Caco-2 (cell line): Measurements from ENCODE around the gene CIC. TPM values are rescaled to one million over a fixed set of nuclear protein-coding genes. Genes with fewer than 3 reads are reported as not detected.

ENCODE experiments used
- BruUV-seq: library from RNA; stranded (reverse); fragments of 400-500 nt; replicated peaks from 2 replicates; lab custom pipeline; 2021; lab: Mats Ljungman, UMichigan
- CTCF ChIA-PET: fragments of 300-600 bp; sonication (Branson Sonifier 250); formaldehyde crosslinking; loops from one replicate; lab custom pipeline; 2022; ENCODE audit warnings: antibody characterized with exemption; lab: Charles Lee
- POLR2A ChIA-PET: fragments of 300-600 bp; sonication (Branson Sonifier 250); formaldehyde crosslinking; loops from one replicate; lab custom pipeline; 2022; ENCODE audit warnings: antibody characterized with exemption; lab: Charles Lee
- DNase-seq, 2 experiments: peaks; one replicate each; pipeline versions ENCODE4 v3.0.0 to v3.0.0-alpha.2; 2020 to 2022
- H3K27me3 ChIP-seq: replicated peaks from 2 replicates; pipeline ENCODE4 v1.6.0; 2011; ENCODE audit warnings: low read length; ENCODE audit not compliant: control insufficient read depth, insufficient read depth
- H3K36me3 ChIP-seq: 2 replicates; pipeline ENCODE4 v1.5.1; 2011; ENCODE audit warnings: low read length; ENCODE audit not compliant: control insufficient read depth, insufficient read depth
- H3K4me1 ChIP-seq: fragments of 250-450 bp; sonication (Bioruptor Pico); 2 replicates; pipeline ENCODE4 v1.5.1; 2020; ENCODE audit warnings: mild to moderate bottlenecking
- H3K4me3 ChIP-seq: 2 replicates; pipeline ENCODE4 v1.5.1; 2011; ENCODE audit warnings: low read depth, mild to moderate bottlenecking, control low read depth, low read length
- H3K9me3 ChIP-seq: fragments of 250-450 bp; sonication (Bioruptor Pico); 2 replicates; pipeline ENCODE4 v1.5.1; 2020; ENCODE audit warnings: mild to moderate bottlenecking, moderate library complexity
- H3K27ac Mint-ChIP-seq: one replicate; pipeline ENCODE4 v1.8.0; 2022; ENCODE audit warnings: mixed read lengths; ENCODE audit not compliant: unreplicated experiment
- H3K27me3 Mint-ChIP-seq: one replicate; pipeline ENCODE4 v1.8.0; 2022; ENCODE audit warnings: mixed read lengths; ENCODE audit not compliant: insufficient read depth, unreplicated experiment
- H3K36me3 Mint-ChIP-seq: one replicate; pipeline ENCODE4 v1.8.0; 2022; ENCODE audit warnings: mild to moderate bottlenecking, mixed read lengths; ENCODE audit not compliant: insufficient read depth, unreplicated experiment
- H3K4me1 Mint-ChIP-seq: one replicate; pipeline ENCODE4 v1.8.0; 2022; ENCODE audit warnings: low read depth, mixed read lengths; ENCODE audit not compliant: unreplicated experiment
- H3K4me3 Mint-ChIP-seq: one replicate; pipeline ENCODE4 v1.8.0; 2022; ENCODE audit warnings: mild to moderate bottlenecking, moderate library complexity, mixed read lengths; ENCODE audit not compliant: unreplicated experiment
- H3K9me3 Mint-ChIP-seq: one replicate; pipeline ENCODE4 v1.8.0; 2022; ENCODE audit warnings: mixed read lengths; ENCODE audit not compliant: unreplicated experiment
- intact Hi-C: fragments of 100-400 bp; cut with micrococcal nuclease; formaldehyde crosslinking; loops from one replicate; pipeline ENCODE4 v1.10.0; 2022; ENCODE audit not compliant: unreplicated experiment
- total RNA-seq: library from RNA; stranded (reverse); gene quantifications from 2 replicates; pipeline ENCODE4 v1.2.3, GENCODE V29; 2022
- TF ChIP-seq, protein P1 (sequence below), 2 experiments: fragments of 200-600 bp in 1 of 2; IDR thresholded peaks; 1 replicate in 1 of 2; 2 replicates in 1 of 2; pipeline versions ENCODE4 v1.5.1 to v1.8.0; 2011 to 2022; ENCODE audit warnings: antibody characterized with exemption in 1 of 2, control low read depth in 1 of 2, inconsistent platforms in 1 of 2, low read depth in 1 of 2, low read length in 1 of 2, mild to moderate bottlenecking in 1 of 2, moderate library complexity in 1 of 2; ENCODE audit not compliant: insufficient read depth in 1 of 2, severe bottlenecking in 1 of 2, unreplicated experiment in 1 of 2

Gene CIC
- total RNA-seq, 1 experiment from 2014 or later, result 47.8 TPM

DNA sequence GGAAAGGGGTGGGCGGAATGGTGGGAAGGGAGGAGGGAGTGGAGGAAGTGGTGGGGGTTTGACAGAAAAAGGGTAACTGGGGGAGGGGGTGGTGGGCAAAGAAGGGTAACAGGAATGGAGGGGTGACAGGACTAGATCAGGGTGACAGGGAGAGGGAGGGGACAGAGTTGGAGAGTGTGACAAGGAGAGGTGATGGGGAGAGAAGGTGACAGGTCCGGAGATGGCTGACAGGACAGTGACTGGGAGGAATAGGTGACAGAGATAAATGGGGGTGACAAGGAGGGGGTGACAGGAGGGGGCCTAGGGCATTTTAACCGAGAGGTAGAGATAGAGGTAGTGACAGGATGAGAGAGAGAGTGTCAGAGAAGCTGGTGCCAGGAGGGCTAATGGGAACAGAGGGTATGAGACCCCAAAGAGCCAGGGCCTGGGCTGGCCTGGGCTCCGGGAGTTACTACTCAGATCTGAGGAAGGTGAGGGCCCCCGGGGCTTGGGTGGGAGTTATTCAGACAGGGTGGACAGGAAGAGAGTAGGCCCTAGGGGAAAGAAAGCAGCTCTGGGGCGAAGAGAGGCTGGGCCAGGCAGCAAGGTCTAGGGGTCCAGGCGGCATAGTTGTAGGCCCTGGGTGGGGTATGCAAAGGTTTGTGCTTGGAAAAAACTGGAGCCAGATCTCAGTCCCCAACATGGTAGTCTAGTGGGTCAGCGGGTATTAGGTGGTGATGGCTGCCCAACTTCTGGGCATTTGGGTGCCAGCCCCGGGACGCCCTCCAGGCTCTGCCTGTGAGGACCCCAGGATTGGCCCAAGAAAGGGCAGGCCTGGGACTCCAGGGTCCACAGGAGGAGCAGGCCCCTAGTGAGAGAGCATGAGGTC is 660 bp downstream of the CIC start:
- Histone ChIP-seq H3K4me1 (peaks cover 10% of the 10 kb centered on the region; the same call in 1 of the 2 replicates), H3K9me3 (no peaks in the 10 kb centered on the region), H3K27me3 (no peaks in the 10 kb centered on the region), H3K4me3 (peak overlapping the region; percentile 54), H3K36me3 (no peaks in the 10 kb centered on the region)
- intact Hi-C loops, result loop anchor here (1.0 kb wide), 1 partner anchor 11 kb away; no protein-coding TSS in a partner anchor
- H3K4me3 Mint-ChIP-seq, result no peak overlapping the region
- peaks cover 11% of the 10 kb centered on the region for H3K36me3 Mint-ChIP-seq
- POLR2A ChIA-PET, result interaction anchor here (2.1 kb wide), 1 partner anchor 27 kb away, joined by 5 read pairs; the partner anchor contains the start of gene GSK3A
- no TSS peak for BruUV-seq
- no peak overlapping the region for H3K27ac Mint-ChIP-seq
- no peaks in the 10 kb centered on the region for H3K4me1 Mint-ChIP-seq
- TF ChIP-seq, protein P1, sequence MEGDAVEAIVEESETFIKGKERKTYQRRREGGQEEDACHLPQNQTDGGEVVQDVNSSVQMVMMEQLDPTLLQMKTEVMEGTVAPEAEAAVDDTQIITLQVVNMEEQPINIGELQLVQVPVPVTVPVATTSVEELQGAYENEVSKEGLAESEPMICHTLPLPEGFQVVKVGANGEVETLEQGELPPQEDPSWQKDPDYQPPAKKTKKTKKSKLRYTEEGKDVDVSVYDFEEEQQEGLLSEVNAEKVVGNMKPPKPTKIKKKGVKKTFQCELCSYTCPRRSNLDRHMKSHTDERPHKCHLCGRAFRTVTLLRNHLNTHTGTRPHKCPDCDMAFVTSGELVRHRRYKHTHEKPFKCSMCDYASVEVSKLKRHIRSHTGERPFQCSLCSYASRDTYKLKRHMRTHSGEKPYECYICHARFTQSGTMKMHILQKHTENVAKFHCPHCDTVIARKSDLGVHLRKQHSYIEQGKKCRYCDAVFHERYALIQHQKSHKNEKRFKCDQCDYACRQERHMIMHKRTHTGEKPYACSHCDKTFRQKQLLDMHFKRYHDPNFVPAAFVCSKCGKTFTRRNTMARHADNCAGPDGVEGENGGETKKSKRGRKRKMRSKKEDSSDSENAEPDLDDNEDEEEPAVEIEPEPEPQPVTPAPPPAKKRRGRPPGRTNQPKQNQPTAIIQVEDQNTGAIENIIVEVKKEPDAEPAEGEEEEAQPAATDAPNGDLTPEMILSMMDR (IDR thresholded peaks at IDR 0.05; ENCODE audit: insufficient read depth in 1 of 2, low read depth in 1 of 2, low read length in 1 of 2, severe bottlenecking in 1 of 2, unreplicated experiment in 1 of 2), result no peak
- CTCF ChIA-PET, result interaction anchor here (1.0 kb wide), 1 partner anchor 9 kb away, joined by 3 read pairs; no protein-coding TSS in a partner anchor
- H3K27me3 Mint-ChIP-seq, result no peaks in the 10 kb centered on the region
- no peaks in the 10 kb centered on the region for H3K9me3 Mint-ChIP-seq
- DNase-seq, result no peak

DNA sequence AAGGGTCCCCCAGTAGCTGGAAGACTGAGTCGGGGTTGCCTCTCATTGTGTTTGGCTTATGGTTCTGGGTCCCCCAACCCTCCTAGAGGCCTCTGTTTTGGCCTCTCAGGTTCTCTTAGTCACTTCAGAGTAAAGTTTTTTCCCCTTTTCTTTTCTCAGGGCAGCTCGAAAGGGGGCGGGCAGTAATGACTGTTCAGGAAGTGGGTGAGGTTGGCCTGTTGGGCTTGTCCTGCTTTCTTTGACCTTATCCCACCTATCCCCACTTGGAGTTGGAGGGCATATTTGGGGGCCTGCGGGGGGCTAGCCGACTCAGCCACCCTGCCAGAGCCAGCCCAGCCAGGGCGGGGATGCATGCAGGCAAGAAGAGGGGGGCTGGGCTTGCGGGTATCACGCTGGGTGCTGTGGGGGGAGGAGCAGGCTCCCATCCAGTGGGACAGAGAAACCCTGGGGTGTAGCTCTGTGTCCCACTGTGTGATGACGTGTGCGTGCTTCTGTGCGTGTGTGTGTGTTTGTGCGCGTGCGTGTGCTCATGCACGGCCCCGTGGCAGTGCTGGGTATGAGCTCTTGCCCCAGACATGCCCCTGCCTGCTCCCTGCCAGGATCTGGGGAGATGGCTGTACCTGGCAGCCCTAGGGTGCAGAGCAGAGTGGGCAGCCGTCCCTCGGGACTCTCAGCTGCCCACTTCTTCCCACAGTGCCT is 1.4 kb downstream of the CIC start:
- Histone ChIP-seq H3K4me1 (peaks cover 10% of the 10 kb centered on the region; the same call in 1 of the 2 replicates), H3K27me3 (no peaks in the 10 kb centered on the region), H3K36me3 (no peaks in the 10 kb centered on the region), H3K4me3 (no peak overlapping the region), H3K9me3 (no peaks in the 10 kb centered on the region)
- Mint-ChIP-seq H3K36me3 (peaks cover 11% of the 10 kb centered on the region), H3K4me3 (no peak overlapping the region), H3K4me1 (no peaks in the 10 kb centered on the region), H3K9me3 (no peaks in the 10 kb centered on the region), H3K27me3 (no peaks in the 10 kb centered on the region), H3K27ac (no peak overlapping the region)
- TF ChIP-seq, protein P1 (IDR thresholded peaks at IDR 0.05; ENCODE audit: insufficient read depth in 1 of 2, low read depth in 1 of 2, low read length in 1 of 2, severe bottlenecking in 1 of 2, unreplicated experiment in 1 of 2), result no peak
- intact Hi-C loops, result no loop called here
- no peak for DNase-seq
- ChIA-PET POLR2A (interaction anchor here (2.1 kb wide), 1 partner anchor 28 kb away, joined by 5 read pairs; the partner anchor contains the start of gene GSK3A), CTCF (interaction anchor here (1.0 kb wide), 1 partner anchor 8 kb away, joined by 3 read pairs; no protein-coding TSS in a partner anchor)
- no TSS peak for BruUV-seq

DNA sequence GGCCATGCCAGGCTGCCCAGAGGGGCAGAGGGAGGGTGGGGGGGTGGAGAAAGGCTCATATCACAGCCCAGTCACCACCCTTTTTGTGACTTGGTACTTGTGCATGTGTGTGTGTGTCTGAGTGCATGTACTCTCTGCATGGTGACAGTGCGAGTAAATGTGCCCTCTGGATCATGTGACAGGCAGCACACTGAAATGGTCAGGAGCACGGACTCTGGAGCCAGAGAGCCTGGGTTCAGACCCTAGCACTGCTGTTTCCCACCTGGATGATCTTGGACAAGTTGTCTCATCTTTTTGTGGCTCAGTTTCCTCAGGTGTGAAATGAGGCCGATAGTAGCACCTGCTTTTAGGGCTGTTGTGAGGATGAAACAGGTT is 2.0 kb downstream of the CIC start:
- peaks cover 10% of the 10 kb centered on the region; the same call in 1 of the 2 replicates for H3K4me1 ChIP-seq
- DNase-seq, result no peak
- POLR2A ChIA-PET, result no interaction called here
- H3K4me3 ChIP-seq, result no peak overlapping the region
- H3K27me3 Mint-ChIP-seq, result no peaks in the 10 kb centered on the region
- H3K36me3 Mint-ChIP-seq, result peaks cover 11% of the 10 kb centered on the region
- BruUV-seq, result no TSS peak
- no peak overlapping the region for H3K27ac Mint-ChIP-seq
- no peaks in the 10 kb centered on the region for H3K9me3 ChIP-seq
- intact Hi-C loops, result no loop called here
- no peaks in the 10 kb centered on the region for H3K4me1 Mint-ChIP-seq
- H3K4me3 Mint-ChIP-seq, result no peak overlapping the region
- no peaks in the 10 kb centered on the region for H3K9me3 Mint-ChIP-seq
- H3K36me3 ChIP-seq, result no peaks in the 10 kb centered on the region
- CTCF ChIA-PET, result no interaction called here
- TF ChIP-seq, protein P1 (IDR thresholded peaks at IDR 0.05; ENCODE audit: insufficient read depth in 1 of 2, low read depth in 1 of 2, low read length in 1 of 2, severe bottlenecking in 1 of 2, unreplicated experiment in 1 of 2), result no peak
- no peaks in the 10 kb centered on the region for H3K27me3 ChIP-seq
